GM19468 (cell line): ENCODE data around the gene OPCML.

Experiments
- ATAC-seq: cut with Tn5 transposase; IDR thresholded peaks from one replicate; pipeline ENCODE4 v1.9.1; 2021; ENCODE audit warnings: mild to moderate bottlenecking, moderate library complexity, moderate number of reproducible peaks; ENCODE audit not compliant: unreplicated experiment; ENCODE audit errors: extremely low read depth

The OPCML gene

DNA sequence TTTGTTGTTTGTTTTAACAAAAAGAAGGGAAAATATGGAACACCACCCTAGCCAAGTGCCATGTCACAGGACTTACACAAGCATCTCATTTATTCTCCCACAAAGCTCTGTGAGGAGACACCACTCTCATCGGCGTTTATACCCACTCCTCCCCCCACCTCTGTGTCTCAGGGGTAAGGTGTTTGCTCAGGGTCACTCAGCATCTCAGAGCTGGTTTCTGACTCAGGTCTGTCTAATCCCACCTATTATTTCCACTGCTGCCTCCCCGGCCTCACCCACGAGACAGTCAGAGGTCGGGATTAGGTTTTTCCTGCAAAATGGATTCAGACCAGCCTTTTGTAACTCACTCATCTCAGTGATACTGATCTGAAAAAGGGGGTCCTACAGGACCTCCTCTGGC lies 786.0 kb downstream of the OPCML start:
- ATAC-seq, result no peak

DNA sequence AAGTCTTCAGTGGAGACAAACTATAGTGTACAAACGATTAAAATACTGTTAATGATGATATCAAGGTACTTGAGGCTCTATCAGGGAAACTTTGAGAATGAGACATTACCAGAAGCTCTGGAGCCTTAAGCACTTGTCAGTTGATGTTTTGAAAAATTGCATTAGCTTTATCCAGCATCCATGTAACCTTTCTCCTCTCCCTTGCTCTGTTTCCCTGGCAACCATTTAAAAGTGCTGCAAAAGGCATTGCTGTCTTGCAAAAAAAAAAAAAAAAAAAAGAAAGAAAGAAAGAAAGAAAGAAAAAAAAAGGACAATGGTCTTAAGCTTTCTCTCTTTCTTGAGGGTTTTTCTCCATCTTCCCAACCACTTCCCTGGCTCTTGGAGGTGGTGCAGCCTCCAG lies 787.0 kb downstream of the OPCML start:
- ATAC-seq, result no peak

DNA sequence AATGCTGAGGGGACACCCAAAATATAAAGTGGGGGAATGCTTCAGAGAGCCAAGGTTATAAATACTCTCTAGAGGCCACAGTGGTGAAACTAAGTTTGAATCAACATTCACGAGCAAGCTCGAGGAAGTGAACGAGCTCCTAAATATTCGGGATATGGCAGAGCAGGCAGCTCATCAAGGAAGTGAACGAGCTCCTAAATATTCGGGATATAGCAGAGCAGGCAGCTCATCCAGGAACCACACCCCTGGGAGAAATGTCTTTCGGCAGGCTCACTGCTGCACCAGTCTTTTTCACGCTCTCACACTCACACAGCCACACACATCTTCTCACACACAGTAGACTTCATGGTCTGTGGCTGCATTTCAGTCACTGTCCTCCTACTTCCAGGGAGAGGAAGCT lies 787.5 kb downstream of the OPCML start:
- ATAC-seq, result no peak

- no peak for ATAC-seq
Measured at GRCh38 chr11:132743601-132744000, 788.7 kb downstream of the OPCML start.

DNA sequence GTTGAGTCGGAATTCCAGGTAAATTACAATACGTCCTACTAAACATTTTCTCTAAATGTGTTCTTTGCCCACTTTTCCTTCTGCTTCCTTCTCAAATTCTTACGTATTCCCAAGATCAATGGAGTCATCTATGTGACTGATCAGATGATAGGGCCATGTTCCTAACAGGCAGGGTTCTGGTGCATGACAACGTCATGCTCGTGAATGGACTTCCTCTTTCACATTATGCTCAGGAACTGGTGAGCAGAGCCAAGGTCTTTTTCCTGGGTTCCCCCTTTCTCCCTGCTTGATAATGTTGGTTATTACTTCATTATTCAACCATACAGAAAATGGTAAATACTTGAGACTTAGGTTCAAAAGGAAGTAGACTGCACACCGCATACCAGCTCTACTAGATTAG lies 789.4 kb downstream of the OPCML start:
- ATAC-seq, result no peak

- ATAC-seq, result no peak
Measured at GRCh38 chr11:132734217-132734616, 798.1 kb downstream of the OPCML start.

DNA sequence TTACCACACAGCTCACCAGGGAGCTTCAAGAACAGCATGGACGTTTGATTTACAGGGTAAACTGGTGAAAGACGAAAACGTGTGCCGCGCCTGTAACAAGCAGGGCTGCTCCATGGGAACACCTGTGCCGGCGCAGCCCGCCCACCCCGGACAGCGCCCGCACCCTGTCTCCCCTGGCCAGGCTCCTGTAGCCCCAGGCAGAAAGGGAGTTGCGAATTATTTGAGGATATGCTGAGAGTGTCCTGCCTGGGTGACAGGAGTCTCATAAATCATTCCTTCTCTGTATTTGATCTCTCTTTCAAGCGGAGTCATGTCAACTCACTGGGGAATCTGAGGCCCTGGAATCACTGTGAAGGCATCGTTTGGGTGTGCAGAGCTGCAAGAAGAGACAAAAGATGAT lies 804.3 kb downstream of the OPCML start:
- ATAC-seq, result no peak

DNA sequence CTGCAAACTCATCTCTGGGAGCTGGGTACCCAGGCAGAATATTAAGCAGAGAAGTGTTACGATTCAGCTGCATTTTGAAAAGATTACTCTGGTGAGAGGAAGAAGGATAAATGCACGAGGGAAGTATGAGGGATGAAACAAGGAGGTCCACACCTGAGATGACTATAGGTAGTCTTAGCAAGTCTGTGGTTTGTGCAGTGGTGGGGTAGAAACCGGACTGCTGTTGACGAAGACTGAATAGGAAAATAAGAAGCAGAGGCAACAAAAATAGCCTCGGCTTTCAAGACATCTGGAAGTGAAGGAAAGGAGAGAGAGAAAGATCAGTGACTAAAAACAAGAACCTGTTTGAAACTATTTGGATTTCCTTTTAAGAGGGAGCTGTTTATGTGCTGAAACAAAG lies 810.8 kb downstream of the OPCML start:
- ATAC-seq, result no peak

GRCh38 chr11:132719684-132720083 lies 812.6 kb downstream of the OPCML start:
- ATAC-seq, result no peak

DNA sequence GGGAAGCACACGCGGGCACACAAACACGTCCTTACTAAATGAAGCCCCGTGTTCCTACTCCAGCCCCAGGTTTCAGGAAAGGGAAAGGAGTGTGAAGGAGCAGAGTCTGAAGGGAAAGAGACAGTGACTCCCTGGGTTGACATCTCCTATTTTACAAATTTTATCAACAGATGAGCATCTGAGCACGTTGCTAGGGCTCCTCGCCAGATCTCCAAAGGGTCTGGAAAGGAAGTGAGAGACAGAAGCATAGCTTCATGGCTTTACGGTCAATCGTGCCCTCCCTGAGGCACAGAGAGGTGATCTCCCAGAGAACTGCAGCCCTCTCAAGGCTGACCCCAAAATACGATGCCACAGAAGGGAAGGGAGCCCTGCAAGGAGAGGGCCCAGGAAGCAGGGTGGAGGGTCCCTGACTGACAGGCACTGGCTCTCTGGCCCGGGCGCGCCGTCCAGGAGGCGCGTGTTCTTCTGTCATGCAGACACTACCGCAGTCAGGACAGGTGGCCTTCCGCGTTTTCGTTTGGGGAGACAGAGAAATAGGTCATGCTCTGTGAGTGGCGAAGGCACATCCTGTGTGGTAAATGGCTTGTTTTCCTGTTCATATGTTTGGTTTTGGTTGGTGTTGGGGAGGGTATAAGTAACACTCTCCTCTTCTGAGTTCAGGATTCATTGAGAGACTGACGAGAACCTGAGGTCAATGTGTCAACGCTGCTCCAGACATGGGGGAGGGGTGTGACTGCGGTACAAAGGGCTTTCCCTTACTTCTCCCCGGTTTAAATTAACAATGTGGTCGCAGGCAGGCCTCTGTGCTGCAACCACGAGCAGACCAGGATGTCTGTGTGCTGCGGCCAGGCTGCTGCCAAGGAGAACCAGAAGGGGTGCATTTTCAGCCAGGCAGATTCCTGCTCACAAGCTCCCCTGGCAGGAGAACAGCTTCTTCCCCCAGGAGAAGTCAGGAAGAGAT lies 813.3 kb downstream of the OPCML start:
- peak; percentile 44 for ATAC-seq

DNA sequence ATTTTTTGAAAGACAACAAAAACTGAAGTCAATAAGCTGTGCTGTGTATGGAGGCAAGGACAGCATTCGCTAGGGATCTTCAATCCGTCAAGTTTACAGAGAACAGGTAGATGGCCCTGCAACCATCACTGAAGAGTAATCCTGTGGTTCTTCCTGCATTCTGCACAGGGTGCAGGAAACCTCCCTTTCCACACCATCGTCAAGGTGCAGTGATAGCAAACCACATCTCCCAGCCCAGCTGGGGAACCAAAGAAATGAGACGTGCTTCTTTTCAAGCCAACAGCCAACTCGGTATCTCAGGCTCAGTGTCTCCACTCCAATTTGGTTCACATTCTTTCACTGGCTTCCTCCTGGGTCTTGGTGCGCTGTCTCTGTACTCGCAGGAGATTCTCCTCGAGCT lies 814.5 kb downstream of the OPCML start:
- ATAC-seq, result no peak

DNA sequence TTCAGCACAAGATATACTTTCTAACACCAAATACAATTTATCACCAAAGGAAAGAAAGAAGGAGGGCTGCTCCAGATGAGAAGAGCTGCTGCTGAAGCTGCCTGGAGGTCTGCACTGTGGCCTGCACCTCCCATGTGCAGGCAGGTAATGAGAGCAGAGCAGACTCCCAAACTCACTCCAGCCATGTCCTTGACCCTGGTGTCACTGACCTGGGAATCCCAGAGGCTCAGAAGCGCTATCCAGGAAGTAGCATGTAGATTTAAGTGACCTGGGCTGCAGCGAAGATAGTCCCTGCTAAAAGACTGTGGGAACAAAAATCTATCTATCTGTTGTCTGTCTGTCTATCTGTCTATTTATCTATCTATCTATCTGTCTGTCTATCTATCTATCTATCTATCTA lies 816.3 kb downstream of the OPCML start:
- ATAC-seq, result no peak

DNA sequence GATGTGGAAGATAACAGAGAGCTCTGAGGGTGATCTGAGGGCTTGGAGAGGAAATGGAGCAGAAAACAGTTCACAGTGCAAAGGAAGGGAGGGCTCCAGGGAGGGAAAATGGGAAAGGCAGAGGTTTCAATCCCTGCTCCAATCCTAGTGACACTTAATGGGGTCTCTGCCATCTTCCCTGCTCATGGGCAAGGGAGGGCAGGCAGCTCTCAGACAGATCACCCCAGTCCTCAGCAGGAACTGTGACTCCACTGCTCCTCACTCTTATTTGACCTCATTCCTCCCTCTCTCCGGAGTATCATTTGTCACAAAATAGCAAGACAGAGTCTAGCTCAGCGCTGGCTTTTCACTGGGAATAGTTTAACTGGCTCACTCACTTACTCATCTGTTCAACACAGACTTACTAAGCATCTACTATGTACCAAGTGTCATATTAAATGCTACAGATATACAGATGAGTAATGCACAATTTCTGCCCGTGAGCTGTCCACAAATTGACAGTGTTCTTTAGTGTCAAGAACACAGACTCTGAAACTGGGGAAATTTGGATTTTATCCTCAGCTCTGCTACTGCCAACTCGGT lies 817.4 kb downstream of the OPCML start:
- no peak for ATAC-seq

DNA sequence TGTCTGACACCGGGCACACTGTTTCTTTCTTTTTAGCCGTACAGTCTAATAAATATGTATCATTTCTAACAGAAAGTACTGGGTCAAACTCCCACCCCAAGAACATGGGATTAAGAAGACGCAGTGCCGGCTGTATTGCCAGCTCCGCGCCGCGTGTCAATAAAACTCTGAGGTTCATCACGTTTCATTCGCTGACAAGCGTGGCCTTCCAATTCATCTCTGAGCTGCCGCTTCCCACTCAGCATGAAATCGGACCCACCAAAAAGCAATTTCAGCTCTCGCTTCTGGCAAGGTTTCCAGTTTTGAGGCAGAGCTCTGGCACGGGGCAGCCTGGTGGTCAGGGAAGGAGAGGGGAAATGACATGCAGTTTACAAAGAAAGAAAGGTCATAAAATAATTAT lies 819.8 kb downstream of the OPCML start:
- ATAC-seq, result no peak

DNA sequence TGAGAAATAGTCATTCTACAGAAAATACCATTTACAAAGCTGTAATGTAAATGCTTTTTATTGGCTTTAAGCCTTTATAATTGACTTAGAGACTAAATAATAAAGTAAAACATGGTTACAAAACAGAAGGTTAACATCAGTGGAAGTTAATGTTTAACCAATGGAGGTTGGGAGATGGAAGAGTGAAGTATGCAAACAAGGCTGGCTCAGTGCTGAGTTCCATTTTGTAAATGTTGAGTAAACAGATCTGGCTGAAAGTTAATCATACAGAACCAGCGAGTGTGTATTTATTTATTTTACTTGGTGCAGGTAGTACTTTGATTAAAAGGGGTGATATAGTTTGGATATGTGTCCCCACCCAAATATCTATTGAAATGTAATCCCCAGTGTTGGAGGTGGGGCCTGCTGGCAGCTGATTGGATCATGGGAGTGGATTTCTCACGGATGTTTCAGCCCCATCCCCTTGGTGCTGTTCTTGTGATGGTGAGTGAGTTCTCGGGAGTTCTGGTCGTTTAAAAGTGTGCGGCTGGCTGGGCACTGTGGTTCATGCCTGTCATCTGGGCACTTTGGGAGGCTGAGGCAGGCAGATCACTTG lies 827.4 kb downstream of the OPCML start:
- no peak for ATAC-seq

DNA sequence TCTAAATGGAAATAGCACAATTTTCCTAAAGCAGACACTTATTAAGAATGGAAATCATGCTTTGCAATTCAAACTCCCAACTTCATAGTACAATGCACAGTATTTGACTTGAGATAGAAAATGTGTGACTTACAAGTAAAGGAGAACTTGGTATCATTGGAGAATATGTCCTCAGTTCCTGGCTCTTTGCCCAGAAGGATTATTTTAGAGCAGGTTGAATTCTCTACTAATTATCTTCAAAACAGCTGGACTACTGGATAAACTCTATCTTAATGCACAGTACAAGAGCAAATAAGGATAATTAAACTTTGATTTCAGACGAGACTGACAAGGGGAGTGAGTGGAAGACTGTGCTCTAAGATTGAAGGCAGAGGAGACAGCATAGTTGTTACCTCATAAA lies 839.4 kb downstream of the OPCML start:
- ATAC-seq, result no peak

- no peak for ATAC-seq
Measured at GRCh38 chr11:132691848-132692550, 840.3 kb downstream of the OPCML start.

GRCh38 chr11:132686886-132687285 lies 845.4 kb downstream of the OPCML start:
- ATAC-seq, result no peak

- no peak for ATAC-seq
Measured at GRCh38 chr11:132685174-132685611, 847.1 kb downstream of the OPCML start.

DNA sequence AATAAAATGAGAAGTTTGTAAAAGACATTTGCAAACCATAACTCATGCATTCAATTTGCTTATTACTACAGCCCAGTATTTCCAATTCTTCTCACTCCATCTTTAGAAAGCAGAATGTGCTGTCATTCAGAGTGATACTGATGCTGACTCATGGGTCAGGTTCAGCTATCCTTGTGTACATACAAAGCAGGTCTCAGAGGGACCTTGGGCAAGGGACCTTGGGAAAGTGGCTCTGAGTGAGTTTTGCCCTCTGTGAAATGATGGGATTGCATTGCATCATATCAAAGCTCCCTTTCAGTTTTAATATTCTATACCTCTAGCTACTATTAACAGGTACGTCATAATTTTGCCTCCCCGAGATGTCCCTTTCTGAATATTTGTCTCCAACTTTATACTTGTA lies 848.7 kb downstream of the OPCML start:
- ATAC-seq, result no peak

DNA sequence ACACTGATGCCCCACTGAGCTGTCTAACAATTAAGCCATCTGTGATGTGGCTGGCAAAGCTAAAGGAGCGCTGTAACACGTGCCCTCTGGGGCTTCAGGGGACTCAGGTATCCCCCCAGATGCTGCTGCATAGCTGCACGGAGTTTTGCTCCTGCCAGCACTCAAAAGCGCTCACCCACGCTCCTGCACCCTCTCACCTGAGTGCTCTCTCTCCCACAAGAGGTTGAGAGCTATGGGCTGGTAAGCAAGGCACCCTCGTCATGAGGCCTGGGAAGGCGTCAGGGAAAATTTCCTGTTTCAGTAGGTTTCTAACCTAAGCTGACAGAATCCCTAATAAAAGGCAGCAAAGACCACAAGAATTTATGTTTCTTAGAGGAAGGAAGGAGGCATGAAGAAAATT lies 850.3 kb downstream of the OPCML start:
- ATAC-seq, result no peak
